ENCODE measurements around the gene CCDC68.

Gene CCDC68

GRCh38 chr18:54882318-54882717, 76.9 kb downstream of the CCDC68 start:
- H3K4me2 ChIP-seq (ENCODE audit: low read depth, low read length, poor library complexity, severe bottlenecking) = no peak overlapping the region
- no peaks in the 10 kb centered on the region for H3F3A ChIP-seq (ENCODE audit: low read depth)
- H3K36me3 ChIP-seq (ENCODE audit: insufficient read depth, low read length) = peaks cover 71% of the 10 kb centered on the region
- H3K79me2 ChIP-seq (ENCODE audit: insufficient read depth, low read length) = 0 out of 2 replicates have a peak, but pooled peaks cover 1% of the 10 kb centered on the region
- H3K27me3 ChIP-seq (ENCODE audit: insufficient read depth, low read length, poor library complexity, severe bottlenecking) = no peaks in the 10 kb centered on the region
- TF ChIP-seq EZH2phosphoT487 (IDR thresholded peaks at IDR 0.05; ENCODE audit: borderline replicate concordance) (no peak), CTCF (conservative IDR thresholded peaks at IDR 0.05; ENCODE audit: low read length) (no peak)
- no peak overlapping the region for H2AFZ ChIP-seq (ENCODE audit: low read length)
- H3K9me3 ChIP-seq (ENCODE audit: insufficient read depth, low read depth, low read length) = no peaks in the 10 kb centered on the region
- no peaks in the 10 kb centered on the region for H3K9me2 ChIP-seq (replicated peaks; ENCODE audit: low read depth, low read length)
- no peak overlapping the region for H3K4me3 ChIP-seq (ENCODE audit: low read length, poor library complexity, severe bottlenecking)
- H4K20me1 ChIP-seq (ENCODE audit: insufficient read depth, low read length, poor library complexity, severe bottlenecking) = no peaks in the 10 kb centered on the region
- peaks cover 13% of the 10 kb centered on the region for H3K4me1 ChIP-seq (ENCODE audit: insufficient read depth, low read length, poor library complexity, severe bottlenecking)
- H3K9ac ChIP-seq (ENCODE audit: low read depth, low read length, poor library complexity, severe bottlenecking) = no peak overlapping the region

GRCh38 chr18:54881229-54881768, 78.0 kb downstream of the CCDC68 start:
- Histone ChIP-seq H3K9me2 (replicated peaks; ENCODE audit: low read depth, low read length) (no peaks in the 10 kb centered on the region), H3K36me3 (ENCODE audit: insufficient read depth, low read length) (peaks cover 71% of the 10 kb centered on the region), H3K9ac (ENCODE audit: low read depth, low read length, poor library complexity, severe bottlenecking) (no peak overlapping the region), H3K79me2 (ENCODE audit: insufficient read depth, low read length) (0 out of 2 replicates have a peak, but pooled peaks cover 11% of the 10 kb centered on the region), H3K4me1 (ENCODE audit: insufficient read depth, low read length, poor library complexity, severe bottlenecking) (peaks cover 13% of the 10 kb centered on the region), H2AFZ (ENCODE audit: low read length) (no peak overlapping the region), H3K4me3 (ENCODE audit: low read length, poor library complexity, severe bottlenecking) (no peak overlapping the region), H3K27me3 (ENCODE audit: insufficient read depth, low read length, poor library complexity, severe bottlenecking) (no peaks in the 10 kb centered on the region), H3K9me3 (ENCODE audit: insufficient read depth, low read depth, low read length) (no peaks in the 10 kb centered on the region), H4K20me1 (ENCODE audit: insufficient read depth, low read length, poor library complexity, severe bottlenecking) (no peaks in the 10 kb centered on the region), H3F3A (ENCODE audit: low read depth) (no peaks in the 10 kb centered on the region), H3K4me2 (ENCODE audit: low read depth, low read length, poor library complexity, severe bottlenecking) (no peak overlapping the region)
- TF ChIP-seq CTCF (conservative IDR thresholded peaks at IDR 0.05; ENCODE audit: low read length) (no peak), EZH2phosphoT487 (IDR thresholded peaks at IDR 0.05; ENCODE audit: borderline replicate concordance) (no peak)

GRCh38 chr18:54880395-54881105, 78.7 kb downstream of the CCDC68 start:
- H2AFZ ChIP-seq (ENCODE audit: low read length) = no peak overlapping the region
- no peaks in the 10 kb centered on the region for H3F3A ChIP-seq (ENCODE audit: low read depth)
- no peak overlapping the region for H3K9ac ChIP-seq (ENCODE audit: low read depth, low read length, poor library complexity, severe bottlenecking)

More at GRCh38 chr18:54880395-54881105, 78.7 kb downstream of the CCDC68 start:
- H3K4me1 ChIP-seq (ENCODE audit: insufficient read depth, low read length, poor library complexity, severe bottlenecking) = peaks cover 13% of the 10 kb centered on the region
- H3K79me2 ChIP-seq (ENCODE audit: insufficient read depth, low read length) = 0 out of 2 replicates have a peak, but pooled peaks cover 18% of the 10 kb centered on the region
- H3K27me3 ChIP-seq (ENCODE audit: insufficient read depth, low read length, poor library complexity, severe bottlenecking) = no peaks in the 10 kb centered on the region
- H3K4me2 ChIP-seq (ENCODE audit: low read depth, low read length, poor library complexity, severe bottlenecking) = no peak overlapping the region
- no peak overlapping the region for H3K4me3 ChIP-seq (ENCODE audit: low read length, poor library complexity, severe bottlenecking)
- H4K20me1 ChIP-seq (ENCODE audit: insufficient read depth, low read length, poor library complexity, severe bottlenecking) = no peaks in the 10 kb centered on the region
- no peaks in the 10 kb centered on the region for H3K9me3 ChIP-seq (ENCODE audit: insufficient read depth, low read depth, low read length)
- TF ChIP-seq EZH2phosphoT487 (IDR thresholded peaks at IDR 0.05; ENCODE audit: borderline replicate concordance) (no peak), CTCF (conservative IDR thresholded peaks at IDR 0.05; ENCODE audit: low read length) (no peak)
- H3K36me3 ChIP-seq (ENCODE audit: insufficient read depth, low read length) = peaks cover 66% of the 10 kb centered on the region
- no peaks in the 10 kb centered on the region for H3K9me2 ChIP-seq (replicated peaks; ENCODE audit: low read depth, low read length)

Measured in Loucy (cell line).